Mucosa of gallbladder (tissue), 1 donor: Measurements from ENCODE around the gene ABL1. TPM values are rescaled to one million over a fixed set of nuclear protein-coding genes. Genes with fewer than 3 reads are reported as not detected.

Experiments
- DNase-seq: peaks from one replicate; pipeline ENCODE4 v3.0.0-alpha.2; 2020; ENCODE audit warnings: low spot score
- total RNA-seq: library from RNA; stranded (reverse); gene quantifications from one replicate; pipeline ENCODE4 v1.2.1, GENCODE V29; 2021
- donor health status: DM: no; HTN: no; CAD: no.

The ABL1 gene
- total RNA-seq, 1 donor from 2014 or later, result 85.9 TPM

GRCh38 chr9:130890870-130891687 lies 56.0 kb downstream of the ABL1 start:
- no peak for DNase-seq

- DNase-seq, result no peak
Measured at GRCh38 chr9:130891688-130892476, 56.8 kb downstream of the ABL1 start.

GRCh38 chr9:130892477-130893304 lies 57.6 kb downstream of the ABL1 start:
- no peak for DNase-seq

- DNase-seq, result no peak
Measured at GRCh38 chr9:130893341-130894101, 58.5 kb downstream of the ABL1 start.

- no peak for DNase-seq
Measured at GRCh38 chr9:130894546-130894945, 59.5 kb downstream of the ABL1 start.

GRCh38 chr9:130895038-130895437 lies 60.0 kb downstream of the ABL1 start:
- no peak for DNase-seq

GRCh38 chr9:130895481-130896232 lies 60.6 kb downstream of the ABL1 start:
- no peak for DNase-seq

- no peak for DNase-seq
Measured at GRCh38 chr9:130896233-130897014, 61.4 kb downstream of the ABL1 start, which contains the start of gene QRFP. Gene QRFP (minus strand): TSS chr9:130896812. CDS start chr9:130893838, 2,974 bp downstream.

- no peak for DNase-seq
Measured at GRCh38 chr9:130897105-130897751, 62.2 kb downstream of the ABL1 start.

GRCh38 chr9:130897848-130898551 lies 62.9 kb downstream of the ABL1 start:
- DNase-seq, result no peak

- DNase-seq, result no peak
Measured at GRCh38 chr9:130898552-130898852, 63.4 kb downstream of the ABL1 start.

- DNase-seq, result no peak
Measured at GRCh38 chr9:130899051-130899748, 64.1 kb downstream of the ABL1 start.

GRCh38 chr9:130900701-130901497 lies 65.8 kb downstream of the ABL1 start:
- DNase-seq, result no peak

- no peak for DNase-seq
Measured at GRCh38 chr9:130901498-130902203, 66.6 kb downstream of the ABL1 start.

GRCh38 chr9:130902204-130903185 lies 67.4 kb downstream of the ABL1 start:
- DNase-seq, result no peak
